Keratinocyte (primary cell): Measurements from ENCODE around the gene INHBE.

Experiments
- CTCF ChIP-seq, 3 experiments: IDR thresholded peaks in 1 of 3; conservative IDR thresholded peaks in 1 of 3; optimal IDR thresholded peaks in 1 of 3; 2 replicates in 2 of 3; 3 replicates in 1 of 3; pipeline versions ENCODE3 to v1.5.1; 2011; ENCODE audit warnings: low read length in 3 of 3, mild to moderate bottlenecking in 3 of 3, moderate library complexity in 2 of 3, control low read depth in 1 of 3, inconsistent platforms in 1 of 3; ENCODE audit not compliant: insufficient read depth in 2 of 3; ENCODE audit errors: extremely low read depth in 1 of 3
- EZH2 ChIP-seq: IDR thresholded peaks from one replicate; pipeline ENCODE4 v1.6.1; 2012; ENCODE audit warnings: inconsistent platforms, mild to moderate bottlenecking, low read length, moderate library complexity

- TF ChIP-seq CTCF (optimal IDR thresholded peaks at IDR 0.05 in 1 of 3, IDR thresholded peaks at IDR 0.05 in 1 of 3, conservative IDR thresholded peaks at IDR 0.05 in 1 of 3; ENCODE audit: extremely low read depth in 1 of 3, insufficient read depth in 2 of 3, low read length in 3 of 3) (no peak), EZH2 (no peak)
Observed at GRCh38 chr12:57420482-57420881, 34.6 kb upstream of the INHBE start.
